ENCODE measurements around the gene MORC1. TPM values are rescaled to one million over a fixed set of nuclear protein-coding genes. Genes with fewer than 3 reads are reported as not detected.

The MORC1 gene
- total and polyA plus RNA-seq, 4 donors, result 0.02 to 0.33 (median 0.13) TPM

DNA sequence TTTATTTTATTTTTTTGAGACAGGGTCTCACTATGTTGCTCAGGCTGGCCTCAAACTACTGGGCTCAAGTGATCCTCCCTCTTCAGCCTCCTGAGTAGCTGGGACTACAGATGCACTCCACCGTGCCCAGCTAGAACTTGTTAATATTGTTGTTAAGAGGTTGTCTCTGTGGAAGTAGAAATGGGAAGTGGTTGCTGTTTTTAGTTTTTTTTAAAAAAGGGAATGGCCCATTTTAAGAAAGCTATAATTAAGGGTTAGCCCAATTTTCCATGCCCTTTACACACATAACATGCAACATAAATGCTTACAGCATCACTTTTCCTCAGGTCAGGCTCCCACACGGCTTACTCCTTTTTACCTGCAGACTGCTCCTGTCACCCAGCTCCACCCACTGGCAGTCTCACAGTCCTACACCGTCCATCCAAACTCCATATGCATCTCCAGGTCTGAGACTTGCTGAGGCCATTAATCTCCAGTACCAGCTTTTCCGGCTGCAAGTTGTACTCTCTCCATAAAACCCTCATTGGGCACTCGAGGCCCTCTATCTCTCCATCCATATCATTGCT lies 19.8 kb downstream of the MORC1 start:
- H3K4me1 ChIP-seq (ENCODE audit: control insufficient read depth in 4 of 4, insufficient read depth in 4 of 4, low read length in 3 of 4), result no peaks in the 10 kb centered on the region
- TF ChIP-seq TAF1 (conservative IDR thresholded peaks at IDR 0.05) (no peak), SP1 (IDR thresholded peaks at IDR 0.05) (no peak), FOXA2 (IDR thresholded peaks at IDR 0.05) (no peak), GABPA (IDR thresholded peaks at IDR 0.05 in 1 of 2, conservative IDR thresholded peaks at IDR 0.05 in 1 of 2) (no peak), ZBTB33 (IDR thresholded peaks at IDR 0.05) (no peak), HNF4A (conservative IDR thresholded peaks at IDR 0.05) (no peak), FOXA1 (IDR thresholded peaks at IDR 0.05) (no peak), RAD21 (IDR thresholded peaks at IDR 0.05) (peak; percentile 53 to 78), RXRA (IDR thresholded peaks at IDR 0.05) (no peak), EGR1 (IDR thresholded peaks at IDR 0.05; ENCODE audit: low read depth in 2 of 2) (no peak), NR2F2 (IDR thresholded peaks at IDR 0.05) (no peak)
- TF ChIP-seq, protein P1, sequence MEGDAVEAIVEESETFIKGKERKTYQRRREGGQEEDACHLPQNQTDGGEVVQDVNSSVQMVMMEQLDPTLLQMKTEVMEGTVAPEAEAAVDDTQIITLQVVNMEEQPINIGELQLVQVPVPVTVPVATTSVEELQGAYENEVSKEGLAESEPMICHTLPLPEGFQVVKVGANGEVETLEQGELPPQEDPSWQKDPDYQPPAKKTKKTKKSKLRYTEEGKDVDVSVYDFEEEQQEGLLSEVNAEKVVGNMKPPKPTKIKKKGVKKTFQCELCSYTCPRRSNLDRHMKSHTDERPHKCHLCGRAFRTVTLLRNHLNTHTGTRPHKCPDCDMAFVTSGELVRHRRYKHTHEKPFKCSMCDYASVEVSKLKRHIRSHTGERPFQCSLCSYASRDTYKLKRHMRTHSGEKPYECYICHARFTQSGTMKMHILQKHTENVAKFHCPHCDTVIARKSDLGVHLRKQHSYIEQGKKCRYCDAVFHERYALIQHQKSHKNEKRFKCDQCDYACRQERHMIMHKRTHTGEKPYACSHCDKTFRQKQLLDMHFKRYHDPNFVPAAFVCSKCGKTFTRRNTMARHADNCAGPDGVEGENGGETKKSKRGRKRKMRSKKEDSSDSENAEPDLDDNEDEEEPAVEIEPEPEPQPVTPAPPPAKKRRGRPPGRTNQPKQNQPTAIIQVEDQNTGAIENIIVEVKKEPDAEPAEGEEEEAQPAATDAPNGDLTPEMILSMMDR (IDR thresholded peaks at IDR 0.05; ENCODE audit: low read depth, low read length, missing input control), result peak; percentile 36
- TF ChIP-seq, protein P2, sequence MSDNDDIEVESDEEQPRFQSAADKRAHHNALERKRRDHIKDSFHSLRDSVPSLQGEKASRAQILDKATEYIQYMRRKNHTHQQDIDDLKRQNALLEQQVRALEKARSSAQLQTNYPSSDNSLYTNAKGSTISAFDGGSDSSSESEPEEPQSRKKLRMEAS (IDR thresholded peaks at IDR 0.05), result no peak
- TF ChIP-seq, protein P3, sequence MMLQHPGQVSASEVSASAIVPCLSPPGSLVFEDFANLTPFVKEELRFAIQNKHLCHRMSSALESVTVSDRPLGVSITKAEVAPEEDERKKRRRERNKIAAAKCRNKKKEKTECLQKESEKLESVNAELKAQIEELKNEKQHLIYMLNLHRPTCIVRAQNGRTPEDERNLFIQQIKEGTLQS (IDR thresholded peaks at IDR 0.05), result no peak
- no peak overlapping the region for H3K27ac ChIP-seq (ENCODE audit: low read depth in 1 of 2, low read length in 2 of 2)
- H3K9ac ChIP-seq (ENCODE audit: low read depth in 1 of 2, low read length in 2 of 2), result no peak overlapping the region
- no peak overlapping the region for H3K4me3 ChIP-seq (ENCODE audit: low read depth in 1 of 3, low read length in 3 of 3)
- H3K36me3 ChIP-seq (ENCODE audit: control insufficient read depth in 4 of 4, insufficient read depth in 3 of 4, low read depth in 1 of 4, low read length in 3 of 4), result no peaks in the 10 kb centered on the region
- H3K27me3 ChIP-seq (ENCODE audit: control insufficient read depth in 4 of 4, insufficient read depth in 4 of 4, low read length in 3 of 4), result no peaks in the 10 kb centered on the region
- no peaks in the 10 kb centered on the region for H3K9me3 ChIP-seq (ENCODE audit: control insufficient read depth in 4 of 4, low read length in 3 of 4)
- WGBS, result 52% methylated on average over 5 of the region's 5 CpGs
- DNase-seq (ENCODE audit: low spot score), result no peak

DNA sequence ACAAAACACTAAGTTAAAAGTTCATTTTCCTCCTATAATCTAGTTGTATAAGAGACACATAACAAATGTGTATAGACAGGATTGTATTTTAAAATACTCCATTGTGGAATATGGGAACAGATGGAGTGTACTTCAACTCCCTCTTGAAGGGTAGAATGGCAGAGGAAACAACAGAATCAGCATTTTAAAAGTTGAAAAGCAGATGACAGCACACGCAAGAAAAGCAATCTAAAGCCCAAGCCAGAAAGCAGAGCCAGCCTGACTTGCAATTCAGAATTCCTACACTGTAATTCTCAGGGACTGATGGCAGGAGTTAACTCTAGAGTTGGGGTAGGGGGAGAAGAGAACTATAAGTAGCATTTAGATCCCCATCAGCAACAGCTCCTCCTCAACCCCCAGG lies 22.8 kb downstream of the MORC1 start:
- TF ChIP-seq NR2F2 (IDR thresholded peaks at IDR 0.05) (no peak), HNF4A (conservative IDR thresholded peaks at IDR 0.05) (no peak), RXRA (IDR thresholded peaks at IDR 0.05) (no peak), REST (IDR thresholded peaks at IDR 0.05) (no peak), JUND (IDR thresholded peaks at IDR 0.05) (no peak), SP1 (IDR thresholded peaks at IDR 0.05) (no peak), YY1 (IDR thresholded peaks at IDR 0.05) (no peak), GABPA (IDR thresholded peaks at IDR 0.05 in 1 of 2, conservative IDR thresholded peaks at IDR 0.05 in 1 of 2) (no peak), ZBTB33 (IDR thresholded peaks at IDR 0.05) (no peak), FOXA1 (IDR thresholded peaks at IDR 0.05) (no peak), HNF4G (IDR thresholded peaks at IDR 0.05) (no peak), EGR1 (IDR thresholded peaks at IDR 0.05; ENCODE audit: low read depth in 2 of 2) (no peak), TAF1 (conservative IDR thresholded peaks at IDR 0.05) (no peak), FOXA2 (IDR thresholded peaks at IDR 0.05) (no peak)
- TF ChIP-seq, protein P1 (IDR thresholded peaks at IDR 0.05; ENCODE audit: low read depth, low read length, missing input control), result no peak
- Histone ChIP-seq H3K9me3 (ENCODE audit: control insufficient read depth in 4 of 4, low read length in 3 of 4) (no peaks in the 10 kb centered on the region), H3K27ac (ENCODE audit: low read depth in 1 of 2, low read length in 2 of 2) (no peak overlapping the region), H3K4me1 (ENCODE audit: control insufficient read depth in 4 of 4, insufficient read depth in 4 of 4, low read length in 3 of 4) (no peaks in the 10 kb centered on the region), H3K4me3 (ENCODE audit: low read depth in 1 of 3, low read length in 3 of 3) (no peak overlapping the region), H3K36me3 (ENCODE audit: control insufficient read depth in 4 of 4, insufficient read depth in 3 of 4, low read depth in 1 of 4, low read length in 3 of 4) (no peaks in the 10 kb centered on the region), H3K27me3 (ENCODE audit: control insufficient read depth in 4 of 4, insufficient read depth in 4 of 4, low read length in 3 of 4) (no peaks in the 10 kb centered on the region), H3K9ac (ENCODE audit: low read depth in 1 of 2, low read length in 2 of 2) (no peak overlapping the region)
- no peak for DNase-seq (ENCODE audit: low spot score)
- WGBS, result 85% methylated on average over 1 of the region's 1 CpG

Data from liver (tissue), 9 donors.